HEK293T (cell line): ENCODE data around the gene ACADS.

ENCODE experiments used
- ARNT ChIP-seq: fragments of 450-650 bp; IDR thresholded peaks from 2 replicates; pipeline ENCODE4 v1.6.1; 2017; ENCODE audit warnings: mild to moderate bottlenecking
- BHLHE40 ChIP-seq: fragments of 450-650 bp; IDR thresholded peaks from 2 replicates; pipeline ENCODE4 v1.6.1; 2016; ENCODE audit warnings: mild to moderate bottlenecking, moderate library complexity, borderline replicate concordance
- CTBP1 ChIP-seq: fragments of 450-650 bp; IDR thresholded peaks from 2 replicates; pipeline ENCODE4 v1.6.1; 2016; ENCODE audit warnings: borderline replicate concordance
- FOXA1 ChIP-seq: fragments of 450-650 bp; IDR thresholded peaks from 2 replicates; pipeline ENCODE4 v1.6.1; 2016; ENCODE audit warnings: mild to moderate bottlenecking
- FOXK2 ChIP-seq: fragments of 450-650 bp; IDR thresholded peaks from 2 replicates; pipeline ENCODE4 v1.6.1; 2016; ENCODE audit warnings: mild to moderate bottlenecking
- FOXM1 ChIP-seq: fragments of 450-650 bp; IDR thresholded peaks from 2 replicates; pipeline ENCODE4 v1.6.1; 2017; ENCODE audit warnings: mild to moderate bottlenecking, borderline replicate concordance
- SP1 ChIP-seq: fragments of 450-650 bp; IDR thresholded peaks from 2 replicates; pipeline ENCODE4 v1.6.1; 2017
- SUZ12 ChIP-seq: fragments of 450-650 bp; IDR thresholded peaks from 2 replicates; pipeline ENCODE4 v1.6.1; 2016; ENCODE audit warnings: mild to moderate bottlenecking
- TARDBP ChIP-seq: fragments of 450-650 bp; IDR thresholded peaks from 2 replicates; pipeline ENCODE4 v1.6.1; 2016

DNA sequence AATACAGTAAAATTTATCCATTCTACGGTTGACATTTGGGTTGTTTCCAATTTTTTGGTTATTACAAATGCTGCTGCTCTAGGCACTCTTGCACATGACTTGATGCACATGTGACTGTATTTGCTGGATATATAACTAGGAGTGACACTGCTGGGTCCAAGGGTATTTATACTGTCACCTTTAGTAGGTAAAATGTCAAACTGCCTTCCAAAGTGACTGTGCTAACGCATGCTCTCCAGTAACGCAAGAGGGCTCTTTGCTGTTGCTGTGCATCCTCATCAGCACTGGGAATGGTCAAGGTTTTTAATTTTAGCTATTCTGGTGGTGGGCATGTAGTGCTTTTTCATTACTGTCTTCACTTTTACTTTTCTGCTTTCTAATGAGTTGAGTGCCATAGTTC lies 62.3 kb downstream of the ACADS start:
- no peak for TF ChIP-seq SUZ12
- TF ChIP-seq ARNT, result no peak
- no peak for TF ChIP-seq BHLHE40
- TF ChIP-seq FOXM1, result no peak
- no peak for TF ChIP-seq CTBP1
- no peak for TF ChIP-seq SP1
- TF ChIP-seq FOXA1, result no peak
- no peak for TF ChIP-seq TARDBP
- TF ChIP-seq FOXK2, result no peak
